GM21423 (cell line): ENCODE measurements around the gene ERAP2.
A peak's percentile ranks its signal among the peaks of the same experiment; 100 is the strongest.
"Not testable (repeated sequence)": the region's sequence is repeated elsewhere in the genome, so short reads cannot be mapped to it uniquely, and the experiment has no call there.

Source experiments
- ATAC-seq: cut with Tn5 transposase; IDR thresholded peaks from one replicate; pipeline ENCODE4 v1.9.1; 2021; ENCODE audit warnings: mild to moderate bottlenecking, moderate library complexity; ENCODE audit not compliant: unreplicated experiment

The ERAP2 gene

GRCh38 chr5:96863114-96863513 lies 13.2 kb upstream of the ERAP2 start:
- ATAC-seq, result no peak

- ATAC-seq, result no peak
These were observed 12.2 kb upstream of the ERAP2 start for GRCh38 chr5:96863949-96864584.

- ATAC-seq, result no peak
These were observed 11.3 kb upstream of the ERAP2 start for GRCh38 chr5:96864922-96865530.

GRCh38 chr5:96868603-96869371 lies 7.5 kb upstream of the ERAP2 start:
- ATAC-seq, result peak; percentile 63

GRCh38 chr5:96869372-96869641 lies 7.0 kb upstream of the ERAP2 start:
- ATAC-seq, result no peak

- ATAC-seq, result peak; percentile 82
These were observed 5.9 kb upstream of the ERAP2 start for GRCh38 chr5:96870094-96871026.

GRCh38 chr5:96871027-96871399 lies 5.3 kb upstream of the ERAP2 start:
- no peak for ATAC-seq

GRCh38 chr5:96871686-96872085 lies 4.6 kb upstream of the ERAP2 start:
- no peak for ATAC-seq

GRCh38 chr5:96873449-96873848 lies 2.9 kb upstream of the ERAP2 start:
- ATAC-seq, result no peak

- no peak for ATAC-seq
These were observed 1.7 kb upstream of the ERAP2 start for GRCh38 chr5:96874631-96875030.

GRCh38 chr5:96875791-96876291 lies 459 bp upstream of the ERAP2 start:
- ATAC-seq, result no peak

- ATAC-seq, result not testable (repeated sequence)
These were observed 723 bp downstream of the ERAP2 start for GRCh38 chr5:96876977-96877469.

- no peak for ATAC-seq
These were observed 3.4 kb downstream of the ERAP2 start for GRCh38 chr5:96879665-96880064.

- no peak for ATAC-seq
These were observed 4.3 kb downstream of the ERAP2 start for GRCh38 chr5:96880444-96881164.

- ATAC-seq, result no peak
These were observed 5.3 kb downstream of the ERAP2 start for GRCh38 chr5:96881511-96882115.

- no peak for ATAC-seq
These were observed 7.6 kb downstream of the ERAP2 start for GRCh38 chr5:96883871-96884270.

- ATAC-seq, result no peak
These were observed 8.7 kb downstream of the ERAP2 start for GRCh38 chr5:96884995-96885394.

GRCh38 chr5:96885518-96886338 lies 9.4 kb downstream of the ERAP2 start:
- peak; percentile 82 for ATAC-seq

- no peak for ATAC-seq
These were observed 17.0 kb downstream of the ERAP2 start for GRCh38 chr5:96893342-96893741.
